HUDEP-2 (cell line): ENCODE results near the gene KRTAP5-7.
"Not testable (repeated sequence)": the region's sequence is repeated elsewhere in the genome, so short reads cannot be mapped to it uniquely, and the experiment has no call there.

Experiments
- DNase-seq, 76 experiments: peaks; one replicate each; lab custom pipeline; 2025; ENCODE audit not compliant: unreplicated experiment in 76 of 76; lab: John Stamatoyannopoulos, UW

KRTAP5-7 gene

GRCh38 chr11:71532036-71532610 is 5.1 kb downstream of the KRTAP5-7 start:
- no peak for DNase-seq

- DNase-seq: peak in 50 of 76 experiments; percentile 4 to 68 (median 32)
Observed at GRCh38 chr11:71534711-71535608, 7.9 kb downstream of the KRTAP5-7 start.

DNA sequence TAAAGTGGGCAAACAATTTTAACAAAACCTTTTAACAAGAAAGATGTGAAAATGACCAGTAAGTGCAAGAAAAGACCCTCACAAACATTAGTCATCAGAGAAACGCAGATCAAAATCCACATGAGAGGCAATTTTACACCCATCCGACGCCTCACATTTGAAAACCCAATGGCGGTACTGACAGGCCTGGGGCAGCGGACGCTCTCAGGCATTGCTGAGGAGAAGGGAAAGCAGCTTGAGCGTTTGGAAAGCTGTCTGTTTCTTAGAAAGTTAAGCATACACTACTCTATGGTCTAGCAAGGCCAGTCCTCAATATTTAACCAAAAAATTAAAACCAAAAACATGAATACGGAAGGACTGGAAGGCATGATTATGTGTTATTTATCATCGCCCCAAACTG is 8.8 kb downstream of the KRTAP5-7 start:
- DNase-seq: no peak

DNA sequence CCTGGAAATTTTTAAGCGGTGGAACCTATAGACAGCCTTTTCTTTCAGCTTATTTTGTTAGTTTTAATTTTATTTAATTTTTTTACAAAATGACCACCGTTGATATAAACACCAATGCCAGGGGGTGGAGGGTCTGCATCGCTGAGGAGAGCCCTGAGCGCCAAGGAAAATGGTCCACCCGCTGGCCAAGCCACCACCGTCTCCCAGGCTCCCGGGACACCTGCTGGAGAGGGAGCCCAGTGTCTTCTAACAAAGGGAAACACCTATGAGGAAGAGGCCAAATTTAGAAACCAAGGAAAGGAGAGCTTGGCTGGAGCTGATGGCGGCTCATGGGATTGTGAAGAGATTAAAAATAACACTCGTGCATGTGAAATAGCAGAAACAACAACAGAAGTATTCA is 10.5 kb downstream of the KRTAP5-7 start:
- no peak for DNase-seq

- DNase-seq: not testable (repeated sequence)
Observed at GRCh38 chr11:71537977-71538665, 11.1 kb downstream of the KRTAP5-7 start, which contains the start of gene KRTAP5-8. Gene KRTAP5-8, plus strand, starts transcription at chr11:71538025. Its CDS starts 31 bp downstream, at chr11:71538056.

DNA sequence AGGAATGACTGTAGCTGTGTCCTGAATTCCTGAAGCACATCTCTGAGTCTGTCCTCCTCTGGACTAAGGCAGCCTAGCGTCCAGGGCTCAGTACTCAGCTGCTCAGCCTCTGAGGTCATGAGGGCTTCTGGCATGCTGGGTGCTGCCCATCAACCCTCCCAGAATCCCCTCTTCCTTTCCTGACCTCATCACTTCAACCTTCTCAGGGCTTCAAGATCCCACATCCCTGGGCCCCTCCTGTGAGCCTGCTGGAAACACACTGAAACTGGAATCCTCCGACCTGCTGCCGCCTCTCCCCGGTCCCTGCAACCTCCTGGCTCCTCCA is 11.6 kb downstream of the KRTAP5-7 start:
- no peak for DNase-seq

DNA sequence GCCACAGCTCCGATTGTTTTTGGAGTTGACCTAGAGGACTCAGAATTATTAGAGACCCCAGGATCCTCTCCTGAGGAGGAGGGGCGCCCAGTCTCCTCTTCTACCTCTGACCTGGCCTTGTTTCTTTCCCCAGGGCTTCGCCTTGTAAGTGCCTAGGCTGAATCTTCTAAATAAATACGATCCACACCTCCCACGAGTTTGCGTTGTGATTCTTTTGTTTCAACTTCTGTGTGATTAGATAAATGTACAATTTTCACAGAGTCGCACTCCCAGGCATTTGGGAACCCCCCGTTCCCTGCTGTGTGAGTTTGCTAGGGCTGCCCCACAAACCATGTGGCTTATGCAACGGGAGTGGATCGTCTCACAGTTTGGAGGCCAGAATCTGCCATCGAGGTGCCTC is 11.9 kb downstream of the KRTAP5-7 start:
- no peak for DNase-seq

GRCh38 chr11:71539971-71540370 is 12.9 kb downstream of the KRTAP5-7 start:
- not testable (repeated sequence) for DNase-seq

DNA sequence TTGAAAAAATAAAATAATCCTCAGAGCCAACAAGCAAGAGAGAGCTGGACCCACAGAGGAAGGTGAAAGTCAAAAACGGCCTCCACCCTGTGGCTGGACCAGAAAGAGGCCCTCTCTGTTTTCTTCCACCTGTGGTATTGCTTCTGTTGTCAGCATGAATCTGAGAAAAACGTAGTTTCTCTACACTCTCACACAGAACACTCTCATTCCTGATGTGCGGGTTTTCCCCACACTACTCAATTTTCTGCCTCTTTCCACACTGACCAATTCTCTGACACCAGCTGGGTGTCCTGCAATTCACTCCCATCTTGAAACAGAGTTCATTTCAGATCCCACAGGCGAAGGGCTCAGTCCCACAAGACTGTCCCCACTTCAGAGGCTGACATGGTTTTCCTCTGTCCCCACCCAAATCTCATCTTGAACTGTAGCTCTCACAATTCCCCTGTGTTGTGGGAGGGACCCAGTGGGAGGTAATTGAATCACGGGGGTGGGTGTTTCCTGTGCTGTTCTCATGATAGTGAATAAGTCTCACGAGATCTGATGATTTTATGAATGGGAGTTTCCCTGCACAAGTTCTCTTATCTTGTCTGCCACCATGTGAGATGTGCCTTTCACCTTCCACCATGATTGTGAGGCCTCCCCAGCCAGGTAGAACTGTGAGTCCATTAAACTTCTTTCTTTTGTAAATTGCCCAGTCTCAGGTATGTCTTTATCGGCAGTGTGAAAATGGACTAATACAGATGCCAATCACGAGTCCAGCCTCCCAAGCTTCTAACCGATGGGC is 13.6 kb downstream of the KRTAP5-7 start:
- not testable (repeated sequence) for DNase-seq

GRCh38 chr11:71542382-71542781 is 15.3 kb downstream of the KRTAP5-7 start:
- DNase-seq: no peak

- DNase-seq: no peak
Observed at GRCh38 chr11:71542879-71543777, 16.1 kb downstream of the KRTAP5-7 start.

GRCh38 chr11:71543866-71544265 is 16.8 kb downstream of the KRTAP5-7 start:
- no peak for DNase-seq

DNA sequence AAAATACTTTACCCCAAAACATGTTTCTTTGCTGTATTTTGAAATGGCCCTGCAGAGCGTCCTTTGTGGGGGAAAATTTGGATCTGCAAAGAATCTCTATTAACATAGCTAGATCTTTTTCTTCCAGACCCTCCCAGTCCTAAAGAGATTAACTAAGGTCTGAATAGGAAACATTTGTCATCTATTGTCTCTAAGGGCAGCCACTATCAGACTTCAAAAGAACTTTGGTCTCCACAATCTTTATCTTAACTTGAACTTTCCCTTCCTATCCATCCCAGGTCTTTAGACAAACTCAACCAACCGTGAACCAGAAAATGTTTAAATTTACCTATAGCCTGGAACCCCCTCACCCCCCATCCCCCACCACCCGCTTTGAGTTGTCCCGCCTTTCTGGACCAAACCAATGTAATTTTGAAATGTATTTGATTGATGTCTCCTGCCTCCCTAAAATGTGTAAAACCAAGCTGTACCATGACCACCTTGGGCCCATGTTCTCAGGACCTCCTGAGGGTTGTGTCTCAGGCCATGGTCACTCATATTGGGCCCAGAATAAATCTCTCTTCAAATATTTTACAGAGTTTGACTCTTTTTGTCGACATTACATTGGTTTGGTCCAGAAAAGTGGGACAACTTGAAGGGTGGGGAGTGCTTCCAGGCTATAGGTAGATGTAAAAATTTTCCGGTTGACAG is 17.6 kb downstream of the KRTAP5-7 start:
- no peak for DNase-seq

DNA sequence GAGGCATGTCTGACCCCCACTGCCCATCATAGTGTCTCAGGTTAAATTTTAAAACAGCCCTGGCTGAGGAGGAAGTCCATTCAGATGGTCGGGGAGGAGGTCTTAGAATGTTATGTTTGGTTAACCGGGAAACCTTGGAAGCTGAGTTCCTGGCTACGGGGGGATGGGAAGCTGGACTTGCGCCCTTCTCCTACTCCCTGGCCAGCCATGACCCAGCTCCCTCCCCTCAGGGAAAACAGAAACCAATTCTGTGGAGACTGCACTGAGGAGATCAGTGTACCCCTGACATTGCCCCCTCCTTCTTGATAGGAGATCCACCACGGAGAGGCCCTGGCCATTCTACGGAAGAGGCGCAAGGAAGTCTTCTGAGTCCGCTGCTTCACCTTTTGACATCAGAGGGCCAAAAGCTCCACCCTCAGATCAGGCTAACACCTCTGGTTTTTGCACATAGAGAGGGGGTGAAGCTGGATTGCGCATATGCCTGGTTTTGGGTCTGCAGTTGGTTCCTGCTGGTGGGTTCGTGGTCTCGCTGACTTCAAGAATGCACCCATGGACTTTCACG is 18.4 kb downstream of the KRTAP5-7 start:
- no peak for DNase-seq

DNA sequence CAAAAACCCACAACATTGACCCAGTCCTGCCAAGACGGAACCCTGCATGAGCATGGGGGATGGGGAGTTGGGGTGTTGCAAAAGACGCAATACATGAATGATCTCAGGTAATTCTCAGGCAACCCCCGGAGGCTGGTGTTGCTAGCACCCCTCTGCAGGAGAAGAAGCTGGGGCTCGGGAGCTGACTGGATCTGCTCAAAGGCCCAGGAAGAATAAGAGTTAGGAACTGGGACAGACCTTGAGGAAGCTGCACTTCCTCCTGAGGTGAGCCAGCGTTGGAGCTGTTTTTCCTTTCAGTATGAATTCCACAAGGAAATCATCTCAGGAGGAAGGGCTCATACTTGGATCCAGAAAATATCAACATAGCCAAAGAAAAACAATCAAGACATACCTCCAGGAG is 21.1 kb downstream of the KRTAP5-7 start, which contains the start of gene KRTAP5-9:
KRTAP5-9 (plus strand) TSS at position 301 of the 400 bp plus-strand sequence. CDS start 238 bp downstream, outside the sequence.
- DNase-seq: no peak

- DNase-seq: no peak
Observed at GRCh38 chr11:71548716-71549151, 21.7 kb downstream of the KRTAP5-7 start.

GRCh38 chr11:71551711-71552110 is 24.6 kb downstream of the KRTAP5-7 start:
- no peak for DNase-seq

DNA sequence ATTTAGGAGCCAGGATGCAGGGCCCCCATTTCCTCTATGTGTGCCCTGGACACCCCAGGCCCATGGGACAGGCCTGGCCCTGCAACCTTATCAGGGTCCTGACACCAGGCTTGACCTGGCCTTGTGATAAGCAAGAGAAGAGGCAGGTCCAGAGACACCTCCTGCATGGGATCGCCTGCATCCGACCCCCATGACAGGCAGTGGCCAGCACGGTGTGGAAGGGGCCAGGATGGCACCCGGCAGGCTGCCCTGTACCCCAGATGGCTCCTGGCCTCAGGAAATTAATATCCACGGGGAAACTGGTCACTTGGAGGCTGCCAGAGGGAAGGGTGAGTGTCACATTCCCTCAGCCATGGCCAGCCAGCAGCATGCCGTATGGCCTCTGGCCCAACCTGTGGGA is 27.9 kb downstream of the KRTAP5-7 start:
- DNase-seq: no peak

DNA sequence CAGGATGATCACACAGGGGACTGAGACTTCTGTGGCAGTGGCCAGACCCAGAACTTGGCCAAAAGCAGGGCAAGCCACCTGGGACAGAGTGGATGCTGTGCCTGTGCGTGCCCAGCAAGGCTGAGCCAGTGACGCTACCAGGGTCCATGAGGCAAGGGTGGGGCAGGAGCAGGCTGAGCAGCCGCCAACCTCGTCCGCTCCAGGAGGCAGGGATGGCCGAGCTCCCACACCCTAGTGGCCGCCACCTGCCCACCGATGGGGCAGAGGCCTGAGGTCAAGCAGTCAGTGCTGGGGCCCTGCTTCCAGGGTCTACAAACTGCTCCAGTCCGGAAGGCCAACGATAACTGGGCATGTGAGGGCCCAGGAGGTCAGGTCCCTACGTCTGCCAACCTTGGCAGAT is 28.4 kb downstream of the KRTAP5-7 start:
- DNase-seq: no peak
